ENCODE results near the gene VAV1.
"Not testable (repeated sequence)": the region's sequence is repeated elsewhere in the genome, so short reads cannot be mapped to it uniquely, and the experiment has no call there.

The VAV1 gene

DNA sequence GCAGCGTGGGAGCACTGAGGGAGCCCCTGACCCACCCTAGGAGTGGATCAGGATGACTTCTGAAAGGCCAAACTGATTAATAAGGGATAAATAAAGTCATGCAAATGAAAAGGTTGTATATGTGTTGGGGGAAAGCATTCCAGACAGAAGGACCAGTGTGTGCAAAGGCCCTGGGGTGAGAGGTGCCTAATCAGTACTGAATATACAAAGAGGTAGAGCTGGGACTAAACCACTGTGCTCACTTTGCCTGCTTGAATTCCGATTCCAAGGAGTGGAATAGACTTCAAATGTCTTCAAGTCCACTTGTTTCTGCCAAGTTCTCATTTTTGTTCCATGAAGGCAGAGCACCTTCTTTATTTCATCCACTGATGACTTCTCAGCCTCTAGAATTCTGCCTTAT lies 82.2 kb downstream of the VAV1 start:
- DNase-seq = no peak

DNA sequence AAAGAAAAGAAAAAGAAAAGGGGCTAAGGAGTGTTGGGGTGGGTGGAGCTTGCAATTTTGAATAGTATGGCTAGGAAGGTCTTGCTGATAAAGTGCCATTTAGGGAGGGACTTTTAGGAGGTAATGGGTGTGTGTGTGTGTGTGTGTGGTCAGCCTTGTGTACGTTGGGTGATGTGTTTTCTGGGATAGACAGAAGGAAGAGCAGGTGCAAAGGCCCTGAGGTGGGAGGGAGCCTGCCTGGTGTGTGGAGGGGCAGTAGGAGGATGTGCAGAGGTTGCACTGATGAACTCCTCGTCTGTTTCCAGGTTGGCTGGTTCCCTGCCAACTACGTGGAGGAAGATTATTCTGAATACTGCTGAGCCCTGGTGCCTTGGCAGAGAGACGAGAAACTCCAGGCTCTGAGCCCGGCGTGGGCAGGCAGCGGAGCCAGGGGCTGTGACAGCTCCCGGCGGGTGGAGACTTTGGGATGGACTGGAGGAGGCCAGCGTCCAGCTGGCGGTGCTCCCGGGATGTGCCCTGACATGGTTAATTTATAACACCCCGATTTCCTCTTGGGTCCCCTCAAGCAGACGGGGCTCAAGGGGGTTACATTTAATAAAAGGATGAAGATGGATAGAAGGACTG lies 84.4 kb downstream of the VAV1 start:
- no peak for DNase-seq

DNA sequence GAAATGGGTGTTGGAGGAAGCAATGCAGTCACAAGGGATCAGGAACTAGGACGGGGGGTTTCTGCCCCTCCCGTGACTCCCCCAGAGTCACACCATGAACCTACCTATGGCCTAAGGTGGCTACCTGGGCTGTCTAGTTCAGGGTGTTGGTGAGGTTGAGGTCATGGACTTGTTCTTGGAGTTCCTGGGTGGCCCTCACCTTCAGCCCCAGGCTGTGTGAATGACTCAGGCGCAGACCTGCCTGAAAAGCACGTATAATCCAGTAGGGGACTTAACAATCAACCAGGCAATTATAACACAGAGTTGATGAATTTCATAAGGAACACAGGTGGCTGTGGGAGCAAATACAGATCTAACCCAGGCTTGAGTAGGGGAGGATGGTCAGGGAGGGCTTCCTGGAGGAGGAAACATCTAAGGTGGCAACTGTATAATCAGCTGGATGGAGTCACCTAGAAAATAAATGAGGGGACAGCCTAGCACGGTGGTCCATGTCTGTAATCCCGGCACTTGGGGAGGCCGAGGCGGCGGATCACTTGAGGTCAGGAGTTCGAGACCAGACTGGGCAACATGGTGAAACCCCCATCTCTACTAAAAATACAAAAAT lies 89.3 kb downstream of the VAV1 start:
- no peak for DNase-seq

DNA sequence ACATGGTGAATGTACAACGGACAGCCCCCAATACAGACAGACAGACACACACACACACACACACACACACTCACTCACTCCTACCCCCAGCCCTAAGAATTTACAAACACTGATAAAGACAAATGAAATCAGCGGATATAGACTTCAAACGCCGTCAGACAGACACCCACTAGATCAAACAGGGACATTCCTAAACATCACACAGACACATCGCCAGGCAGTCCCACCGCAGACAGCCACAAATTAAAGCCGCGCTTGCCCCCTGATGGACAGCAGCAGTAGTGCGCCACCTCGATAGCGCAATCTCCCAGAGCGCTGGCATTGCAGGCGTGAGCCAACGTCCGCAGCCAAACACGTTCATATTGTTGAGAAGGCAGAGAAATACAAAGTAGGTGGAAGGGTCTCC lies 90.2 kb downstream of the VAV1 start:
- peak; percentile 91 for DNase-seq

DNA sequence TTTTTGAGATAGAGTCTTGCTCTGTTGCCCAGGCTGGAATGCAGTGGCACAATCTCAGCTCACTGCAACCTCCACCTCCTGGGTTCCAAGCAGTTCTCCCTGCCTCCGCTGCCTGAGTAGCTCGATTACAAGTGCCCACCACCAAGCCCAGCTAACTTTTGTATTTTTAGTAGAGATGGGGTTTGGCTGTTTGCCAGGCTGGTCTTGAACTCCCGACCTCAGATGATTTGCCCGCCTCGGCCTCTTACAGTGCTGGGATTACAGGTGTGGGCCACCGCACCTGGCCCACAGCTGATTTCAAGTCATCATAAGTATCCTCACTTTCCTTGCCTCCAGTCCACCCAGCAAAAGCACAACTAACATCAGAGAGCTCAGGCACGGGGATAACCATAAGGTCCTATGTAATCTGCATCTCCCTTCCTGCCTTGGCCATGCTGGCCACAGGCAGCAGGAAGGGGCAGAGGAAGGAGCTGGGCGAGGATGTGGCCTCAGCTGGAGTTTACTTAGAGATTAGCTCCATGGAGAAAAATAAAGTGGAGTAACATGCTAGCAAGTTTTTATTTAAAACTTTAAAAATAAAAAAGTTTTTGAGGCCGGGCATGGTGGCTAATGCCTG lies 91.9 kb downstream of the VAV1 start:
- no peak for DNase-seq

DNA sequence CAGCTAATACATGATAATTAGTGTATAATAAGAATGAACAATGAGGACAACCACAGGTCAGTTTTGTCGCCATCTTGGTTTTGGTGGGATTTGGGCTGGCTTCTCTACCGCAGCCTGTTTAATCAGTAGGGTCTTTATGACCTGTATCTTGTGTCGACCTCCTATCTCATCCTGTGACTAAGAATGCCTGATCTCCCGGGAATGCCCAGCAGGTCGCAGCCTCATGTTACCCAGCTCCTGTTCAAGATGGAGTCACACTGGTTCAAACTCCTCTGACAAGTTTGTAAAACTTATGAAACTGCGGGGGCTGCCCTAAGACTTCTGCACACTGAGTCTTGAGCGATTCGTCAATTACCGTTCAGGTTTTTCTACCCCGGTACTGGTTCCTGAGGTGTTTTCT lies 93.3 kb downstream of the VAV1 start:
- DNase-seq = no peak

DNA sequence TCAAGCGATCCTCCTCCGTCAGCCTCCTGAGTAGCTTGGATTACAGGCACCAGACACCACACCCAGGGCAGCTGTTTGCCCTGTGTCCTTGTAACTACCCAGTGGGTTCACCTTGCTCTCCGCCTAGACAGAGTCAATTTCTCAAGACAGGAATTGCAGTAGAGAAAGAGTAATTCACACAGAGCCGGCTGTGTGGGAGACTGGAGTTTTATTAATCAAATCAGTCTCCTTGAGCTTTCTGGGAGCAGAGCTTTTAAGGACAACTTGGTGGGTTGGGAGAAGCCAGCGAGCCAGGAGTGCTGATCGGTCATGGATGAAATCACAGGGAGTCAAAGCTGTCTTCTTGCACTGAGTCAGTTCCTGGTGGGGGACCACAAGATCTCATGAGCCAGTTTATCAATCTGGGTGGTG lies 94.2 kb downstream of the VAV1 start:
- DNase-seq = no peak

DNA sequence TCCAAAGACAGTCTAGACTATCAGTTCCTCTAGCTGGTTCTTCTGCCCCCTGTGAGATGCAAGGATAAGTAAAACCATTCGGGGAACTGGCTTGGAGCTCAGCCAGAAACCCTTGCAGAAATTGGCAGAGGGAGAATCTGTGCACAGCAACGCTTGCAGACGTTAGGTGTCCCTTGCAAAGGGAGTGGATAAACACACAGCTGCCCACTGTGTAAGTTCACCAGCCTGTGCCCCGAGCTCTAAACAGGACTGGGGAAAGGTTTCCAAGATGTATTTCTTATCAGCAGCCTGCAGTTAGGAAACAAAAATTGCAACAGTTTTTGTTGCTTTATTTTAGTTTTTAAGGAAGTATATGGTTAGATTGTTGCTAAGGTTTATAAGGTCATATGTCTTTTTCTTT lies 95.8 kb downstream of the VAV1 start:
- no peak for DNase-seq

DNA sequence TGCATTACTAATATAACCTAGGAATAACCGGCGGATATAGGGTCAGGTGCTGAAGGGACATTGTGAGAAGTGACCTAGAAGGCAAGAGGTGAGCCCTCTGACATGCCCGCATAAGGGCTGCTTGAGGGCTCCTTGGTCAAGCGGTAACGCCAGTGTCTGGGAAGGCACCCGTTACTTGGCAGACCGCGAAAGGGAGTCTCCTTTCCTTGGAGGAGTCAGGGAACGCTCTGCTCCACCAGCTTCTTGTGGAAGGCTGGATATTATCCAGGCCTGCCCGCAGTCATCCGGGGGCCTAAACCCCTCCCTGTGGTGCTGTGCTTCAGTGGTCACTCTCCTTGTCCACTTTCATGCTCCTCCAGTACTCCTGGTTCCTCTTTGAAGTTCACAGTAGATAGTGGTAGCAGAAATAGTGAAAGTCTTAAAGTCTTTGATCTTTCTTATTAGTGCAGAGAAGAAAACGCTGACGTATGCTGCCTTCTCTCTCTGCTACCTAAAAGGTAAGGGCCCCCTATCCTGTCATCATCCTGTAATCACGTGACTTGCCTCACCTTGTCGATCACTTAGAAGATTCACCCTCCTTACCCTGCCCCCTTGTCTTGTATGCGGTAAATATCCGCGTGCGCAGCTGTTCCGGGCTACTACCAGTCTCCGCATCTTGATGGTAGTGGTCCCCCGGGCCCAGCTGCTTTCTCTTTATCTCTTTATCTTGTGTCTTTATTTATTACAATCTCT lies 96.8 kb downstream of the VAV1 start:
- not testable (repeated sequence) for DNase-seq

DNA sequence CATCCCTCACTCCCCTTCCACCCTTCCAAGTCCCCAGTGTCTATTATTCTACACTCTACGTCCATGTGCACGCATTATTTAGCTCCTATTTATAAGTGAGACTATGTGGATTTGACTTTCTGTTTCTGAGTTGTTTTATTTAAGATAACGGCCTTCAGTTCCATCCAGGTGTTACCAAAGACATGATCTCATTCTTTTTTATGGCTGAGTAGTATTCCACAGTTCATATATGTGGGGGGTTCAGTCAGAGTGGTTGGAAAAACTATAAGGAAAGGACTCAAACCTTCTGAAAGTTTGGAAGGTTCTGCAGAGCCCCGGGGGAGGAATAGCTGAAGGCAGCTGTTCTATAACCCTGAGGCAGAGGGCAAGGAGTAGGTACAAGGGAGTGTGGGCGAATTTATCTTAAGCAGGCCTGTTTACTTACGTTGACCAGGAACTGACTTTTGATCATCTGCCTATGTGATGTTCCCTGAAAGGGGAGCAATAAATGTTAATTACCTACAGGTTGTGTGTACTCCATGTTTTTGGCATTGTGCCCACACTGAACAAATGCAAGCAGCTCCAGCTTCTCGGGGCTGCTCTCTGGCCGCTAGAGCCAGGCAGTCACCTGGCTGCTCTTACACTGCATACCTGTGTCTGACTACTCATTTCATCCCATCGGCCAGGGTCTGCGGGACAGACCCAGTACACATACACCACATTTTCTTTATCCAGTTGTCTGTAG lies 101.4 kb downstream of the VAV1 start:
- no peak for DNase-seq

DNA sequence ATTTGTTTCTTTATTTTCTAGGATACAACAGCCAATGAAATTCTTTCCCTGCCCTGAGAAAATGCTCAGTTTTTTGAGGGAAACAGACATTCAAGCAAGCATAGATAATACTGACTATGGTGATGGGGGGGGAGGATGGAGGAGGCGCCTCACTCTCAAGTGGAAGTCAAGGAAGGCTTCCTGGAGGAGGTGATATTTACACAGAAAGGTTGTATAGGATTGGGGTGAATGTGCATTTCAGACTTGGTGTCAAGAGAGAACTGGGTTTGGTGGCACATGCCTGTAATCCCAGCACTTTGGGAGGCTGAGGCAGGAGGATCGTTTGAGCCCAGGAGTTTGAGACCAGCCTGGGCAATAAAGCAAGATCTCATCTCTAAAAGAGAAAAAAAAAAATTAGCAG lies 102.7 kb downstream of the VAV1 start:
- no peak for DNase-seq

DNA sequence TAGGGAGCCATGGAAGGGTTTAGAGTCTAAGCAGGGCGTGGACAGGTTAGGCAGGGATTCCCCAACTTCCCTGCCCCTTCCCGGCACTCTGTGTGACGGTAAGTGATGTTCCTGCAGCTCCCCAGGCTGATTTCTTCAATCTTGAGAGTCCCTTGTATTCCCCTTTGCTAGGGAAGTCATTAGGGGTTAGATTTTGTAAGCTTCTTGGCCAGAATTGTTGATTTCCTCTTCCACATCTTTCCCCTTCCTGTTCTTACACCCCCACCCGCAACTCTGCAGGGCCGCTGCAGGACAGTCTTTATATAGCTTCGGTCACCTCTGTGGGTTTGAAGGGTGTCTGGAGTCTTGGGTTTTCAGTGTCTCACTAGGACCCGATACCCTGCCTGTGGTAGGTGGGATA lies 104.2 kb downstream of the VAV1 start:
- DNase-seq = no peak

DNA sequence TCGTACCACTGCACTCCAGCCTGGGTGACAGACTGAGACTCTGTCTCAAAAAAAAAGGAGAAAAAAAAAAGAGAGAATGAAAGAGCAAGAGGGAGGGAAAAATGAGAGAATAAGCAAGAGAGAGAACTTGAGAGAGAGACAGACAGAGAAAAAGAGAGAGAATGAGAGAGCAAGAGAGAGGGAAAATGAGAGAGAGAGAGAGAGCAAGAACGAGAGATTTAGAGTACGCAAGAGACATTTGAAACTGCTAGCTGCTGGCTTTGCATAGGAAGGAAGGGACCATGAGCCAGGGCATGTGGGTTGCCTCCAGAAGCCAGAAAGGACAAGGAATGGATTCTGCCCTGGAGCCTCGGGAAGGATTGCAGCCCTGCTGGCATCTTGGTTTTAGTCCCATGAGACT lies 105.3 kb downstream of the VAV1 start:
- DNase-seq = no peak

DNA sequence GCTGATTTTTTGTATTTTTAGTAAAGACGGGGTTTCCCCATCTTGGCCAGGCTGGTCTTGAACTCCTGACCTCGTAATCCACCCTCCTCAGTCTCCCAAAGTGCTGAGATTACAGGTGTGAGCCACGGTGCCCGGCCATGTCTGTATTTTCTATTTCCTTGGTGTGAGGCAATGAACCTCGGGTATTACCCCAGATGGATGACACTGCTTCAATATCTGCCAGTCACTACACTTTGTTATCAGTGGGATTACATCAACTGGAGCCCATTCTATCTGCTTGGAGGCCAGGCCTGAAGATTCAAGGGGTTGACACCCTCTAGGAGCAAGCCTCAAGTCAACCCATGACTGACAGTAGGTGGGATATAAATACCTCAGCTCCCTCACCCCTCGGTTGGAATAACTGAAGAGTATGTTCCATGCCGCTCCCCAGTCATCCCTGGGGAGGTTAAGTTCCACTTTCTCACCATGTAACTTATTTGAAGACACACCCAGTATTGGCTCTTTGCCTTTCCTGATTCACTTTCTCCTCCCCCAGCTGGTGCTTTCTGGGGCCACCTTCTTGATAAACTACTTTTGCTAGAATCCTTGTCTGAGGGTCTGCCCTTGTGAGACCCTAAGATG lies 113.9 kb downstream of the VAV1 start:
- DNase-seq = no peak

DNA sequence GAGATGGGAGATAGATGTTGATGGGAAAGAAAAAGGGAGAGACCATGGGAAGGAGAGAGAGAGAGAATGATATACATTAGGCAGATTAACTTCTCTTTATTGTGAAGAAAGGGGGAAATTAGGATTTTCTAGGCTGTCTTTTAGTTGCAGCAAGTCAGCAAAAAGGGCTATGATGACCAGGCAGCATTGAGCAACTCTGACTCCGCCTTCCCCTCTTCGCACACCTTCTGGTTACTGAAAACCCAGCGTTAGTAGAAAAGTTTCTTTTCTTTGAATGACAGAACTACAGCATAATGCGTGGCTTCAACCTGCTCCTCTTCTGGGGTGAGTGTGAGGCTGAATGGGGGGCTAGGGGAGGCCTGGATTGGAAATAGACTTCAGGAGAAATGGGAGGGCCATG lies 114.8 kb downstream of the VAV1 start, which contains the start of gene ADGRE1:
TSS of gene ADGRE1 (plus strand) at position 264 of the 400 bp plus-strand sequence. CDS start at position 294, 30 bp downstream.
- DNase-seq = peak; percentile 40

DNA sequence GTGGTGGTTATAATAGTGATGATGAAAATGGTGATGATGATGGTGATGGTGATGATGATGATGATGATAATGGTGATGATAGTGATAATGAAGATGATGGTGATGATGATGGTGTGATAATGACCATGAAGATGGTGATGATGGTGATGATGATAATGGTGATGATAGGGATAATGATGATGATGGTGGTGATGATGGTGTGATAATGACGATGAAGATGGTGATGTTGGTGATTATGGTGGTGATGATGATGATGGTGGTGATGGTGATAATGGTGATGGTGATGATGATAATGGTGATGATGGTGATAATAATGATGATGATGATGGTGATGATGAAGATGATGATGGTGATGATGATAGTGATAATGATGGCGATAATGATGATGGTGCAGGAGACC lies 116.5 kb downstream of the VAV1 start:
- no peak for DNase-seq

DNA sequence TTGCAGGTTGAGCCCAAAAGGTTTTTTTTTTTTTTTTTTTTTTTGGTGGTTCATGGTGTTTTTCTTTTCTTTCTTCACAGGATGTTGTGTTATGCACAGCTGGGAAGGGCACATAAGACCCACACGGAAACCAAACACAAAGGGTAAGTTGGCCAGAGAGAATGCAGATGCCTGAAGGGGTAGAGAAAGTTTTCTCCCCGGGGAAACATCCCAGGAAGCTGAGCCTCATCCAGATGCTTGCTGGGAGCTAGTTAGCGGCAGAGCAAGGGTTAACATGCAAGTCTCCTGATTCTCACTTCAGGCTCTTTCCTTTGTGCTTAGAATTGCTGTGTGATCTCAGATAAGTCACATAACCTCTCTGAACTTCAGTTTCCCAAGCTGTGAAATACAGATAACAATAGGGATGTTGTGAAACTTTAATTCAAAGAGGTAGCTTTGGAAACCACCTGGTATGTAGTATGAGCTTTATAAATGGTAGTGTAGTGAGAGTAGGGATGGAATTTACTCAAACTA lies 117.9 kb downstream of the VAV1 start:
- DNase-seq = no peak

DNA sequence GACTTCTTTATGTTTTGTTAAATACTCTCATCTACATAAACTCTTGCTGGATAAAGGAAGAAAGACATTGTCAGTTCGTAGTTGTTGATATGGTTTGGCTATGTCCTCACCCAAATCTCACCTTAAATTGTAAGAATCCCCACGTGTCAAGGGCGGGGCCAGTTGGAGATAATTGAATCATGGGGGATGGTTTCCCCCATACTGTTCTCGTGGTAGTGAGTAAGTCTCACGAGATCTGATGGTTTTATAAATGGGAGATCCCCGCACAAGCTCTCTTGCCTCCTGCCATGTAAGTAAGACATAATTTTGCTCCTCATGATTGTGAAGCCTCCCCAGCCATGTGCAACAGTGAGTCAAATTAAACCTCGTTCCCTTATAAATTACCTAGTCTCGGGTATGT lies 118.4 kb downstream of the VAV1 start:
- peak; percentile 64 for DNase-seq

DNA sequence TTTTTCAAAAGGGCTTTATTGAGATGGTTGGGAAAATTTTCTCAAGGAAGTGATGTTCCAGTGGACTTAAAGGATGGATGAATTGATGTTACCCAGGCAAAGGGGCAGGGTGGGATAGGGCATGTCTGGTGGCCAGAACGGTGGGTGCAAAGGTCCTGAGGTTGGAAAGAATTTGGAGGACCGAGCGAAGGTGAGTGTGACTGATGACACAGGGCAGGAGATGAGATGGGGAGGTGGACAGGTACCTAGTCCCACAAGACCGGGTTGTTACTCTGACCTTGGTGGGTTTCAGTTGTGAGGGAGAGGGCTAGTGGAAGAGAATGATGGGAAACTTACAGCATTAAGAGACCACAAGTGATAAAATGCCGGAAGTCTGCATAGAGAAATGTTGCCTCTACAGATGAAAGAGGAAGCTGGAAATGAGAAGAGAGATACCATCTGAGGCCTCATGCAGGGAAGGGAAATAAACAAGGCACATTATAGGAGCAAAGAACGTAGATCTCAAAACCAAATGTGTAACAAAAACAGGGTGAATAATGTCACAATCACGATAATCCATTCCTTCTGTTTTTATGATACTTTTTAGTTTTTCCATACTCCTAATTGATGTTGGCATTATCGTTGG lies 119.4 kb downstream of the VAV1 start:
- DNase-seq = no peak

DNA sequence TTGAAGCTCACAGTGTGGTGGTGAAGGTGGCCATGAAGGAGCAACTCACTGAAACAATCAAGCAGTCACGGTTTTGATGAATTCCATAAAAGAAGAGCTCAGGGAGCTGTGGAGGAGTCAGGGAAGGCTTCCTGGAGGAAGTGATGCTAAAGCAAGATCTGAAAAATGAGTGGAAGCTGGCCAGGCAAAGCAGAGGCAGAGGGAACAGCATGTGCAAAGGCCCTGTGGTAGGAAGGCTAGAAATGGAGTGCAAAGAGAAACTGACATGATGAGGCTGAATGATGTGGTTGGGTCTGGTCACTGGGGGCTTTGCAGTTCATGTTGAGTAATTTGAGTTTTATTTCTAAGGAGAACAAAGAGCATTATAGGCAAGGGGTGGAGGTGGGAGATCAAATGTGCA lies 121.8 kb downstream of the VAV1 start:
- no peak for DNase-seq

DNA sequence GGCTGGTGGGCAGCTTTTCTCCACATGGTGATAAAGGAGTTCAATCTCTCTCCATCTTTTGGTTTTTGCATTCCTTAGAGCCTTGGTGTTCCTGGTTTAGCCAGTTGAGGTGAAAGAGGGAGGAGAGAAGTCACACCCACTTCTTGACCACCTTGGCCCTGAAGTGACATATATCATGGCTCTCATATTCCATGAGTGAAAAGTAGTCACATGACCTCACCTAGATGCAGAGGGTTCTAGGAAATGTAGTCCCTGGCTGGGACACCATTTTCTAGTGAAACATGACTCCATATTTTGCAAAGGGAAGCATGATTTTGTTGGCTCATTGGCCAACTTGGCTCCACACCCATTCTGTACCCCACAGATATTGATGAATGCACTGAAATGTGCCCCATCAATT lies 130.9 kb downstream of the VAV1 start:
- no peak for DNase-seq

DNA sequence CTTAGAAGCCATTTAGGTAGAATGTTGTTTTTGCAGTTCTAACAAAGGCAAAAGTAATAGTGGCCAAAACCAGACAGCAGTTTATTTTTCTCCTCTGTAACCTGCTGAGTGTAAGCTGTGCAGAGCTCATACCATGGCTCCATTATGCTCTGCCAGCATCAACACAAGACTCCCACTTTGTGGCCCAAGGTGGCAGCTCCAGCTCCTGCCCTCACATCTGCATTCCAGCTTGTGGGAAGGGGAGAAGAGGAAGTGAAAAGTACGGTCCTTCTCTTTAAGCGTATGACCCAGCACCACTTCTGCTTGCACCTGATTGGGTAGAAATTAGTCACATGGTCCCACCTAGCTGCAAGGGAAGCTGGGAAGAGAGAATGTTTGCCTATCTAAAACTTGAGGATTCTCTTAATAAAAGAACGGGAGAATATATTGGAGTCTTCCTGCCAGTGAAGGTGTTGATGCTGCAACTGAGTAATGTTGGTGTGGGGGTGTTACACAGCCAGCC lies 134.1 kb downstream of the VAV1 start:
- no peak for DNase-seq

Measured in stimulated activated CD4-positive, alpha-beta T cell treated with anti-CD3 and anti-CD28 coated beads, Interleukin-1b, Interleukin-23, amount 100 ng/mL, for 48 hours (primary cell).